ENCODE measurements around the gene NEK5. TPM values are rescaled to one million over a fixed set of nuclear protein-coding genes. Genes with fewer than 3 reads are reported as not detected.

NEK5 gene
- total and polyA plus RNA-seq, 2 of the 8 experiments (the other 6 are each of a cell fraction or from before 2014, with no cell fraction given): 0.12 to 0.35 TPM

DNA sequence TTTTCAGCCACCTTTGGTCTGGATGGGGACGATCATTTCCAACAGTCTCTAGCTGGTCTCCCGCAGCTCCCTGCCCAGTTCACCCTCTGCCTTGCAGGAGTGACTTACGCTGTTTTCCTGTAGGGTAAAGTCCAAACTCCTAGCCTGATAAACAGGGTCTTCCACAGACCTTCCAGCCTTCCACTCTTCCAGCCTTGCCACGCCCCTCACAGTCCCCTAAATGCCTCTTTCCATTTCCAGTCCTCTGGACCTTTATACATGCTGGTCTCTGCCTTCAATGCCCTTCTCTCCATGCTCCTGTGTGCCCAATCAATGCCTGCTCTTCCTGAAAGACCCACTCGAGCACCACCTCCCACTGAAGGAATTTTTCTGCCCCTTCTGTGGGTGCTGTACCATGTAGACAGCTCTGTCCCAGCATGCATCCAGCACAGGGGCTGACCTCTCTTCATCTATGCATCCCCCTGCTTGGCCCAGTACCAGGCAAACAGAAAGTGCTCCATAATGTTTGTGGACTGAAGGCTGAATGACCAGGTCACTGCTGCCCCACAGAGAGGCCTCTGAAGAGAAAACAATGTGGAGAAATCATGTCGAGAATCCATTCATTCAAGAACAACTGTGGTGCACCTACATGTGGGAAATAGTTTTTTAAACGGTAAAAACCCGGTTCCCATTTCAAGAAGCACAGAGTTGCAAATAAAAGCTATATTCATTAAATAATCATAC, 122.2 kb downstream of the NEK5 start:
- no peak overlapping the region for H3K23ac ChIP-seq (ENCODE audit: insufficient read length)
- H3K27me3 ChIP-seq (replicated peaks in 1 of 4; ENCODE audit: control insufficient read depth in 3 of 4, extremely low read depth in 1 of 4, insufficient read depth in 3 of 4, low read length in 3 of 4): peaks cover 2 to 21% (median 13%) of the 10 kb centered on the region in 4 experiments
- peaks cover 4% of the 10 kb centered on the region for H3K79me1 ChIP-seq (ENCODE audit: low read depth, low read length)
- H3K14ac ChIP-seq (ENCODE audit: insufficient read length): no peak overlapping the region
- no peaks in the 10 kb centered on the region for H3K36me3 ChIP-seq (ENCODE audit: control insufficient read depth in 2 of 4, insufficient read depth in 4 of 4, low read length in 3 of 4)
- H2AFZ ChIP-seq (ENCODE audit: low read length): no peak overlapping the region
- H2BK15ac ChIP-seq (ENCODE audit: low read length): no peak overlapping the region
- H3K56ac ChIP-seq (replicated peaks; ENCODE audit: insufficient read length, low read depth, low read length): no peak overlapping the region
- no peak overlapping the region for H3K4me3 ChIP-seq (ENCODE audit: extremely low read depth in 1 of 4, insufficient read depth in 2 of 4, low read depth in 3 of 4, low read length in 4 of 4)
- H3K4ac ChIP-seq (replicated peaks; ENCODE audit: insufficient read length, low read depth, low read length): no peak overlapping the region
- FAIRE-seq: no peak
- POLR2A ChIA-PET (ENCODE audit: partially characterized antibody): no interaction called here
- H4K91ac ChIP-seq (replicated peaks; ENCODE audit: insufficient read length, low read length): no peak overlapping the region
- H3K9me3 ChIP-seq (ENCODE audit: insufficient read depth in 2 of 2, low read depth in 1 of 2, low read length in 1 of 2): no peaks in the 10 kb centered on the region
- H3K27ac ChIP-seq (ENCODE audit: low read depth, low read length): no peak overlapping the region
- 83% methylated on average over 8 of the region's 8 CpGs; no CpG with 5 or more reads in 1 of the 2 experiments for WGBS, 2 experiments (ENCODE audit: extremely low coverage in 1 of 2, insufficient coverage in 1 of 2, insufficient read length in 1 of 2, insufficient replicate concordance in 2 of 2, low coverage in 1 of 2, low lambda C conversion rate in 2 of 2, missing lambda C conversion rate in 1 of 2)
- H4K20me1 ChIP-seq (replicated peaks in 1 of 2; ENCODE audit: control insufficient read depth in 1 of 2, insufficient read depth in 2 of 2, low read length in 2 of 2): peaks cover 0 to 9% of the 10 kb centered on the region in 2 experiments
- H4K5ac ChIP-seq (ENCODE audit: insufficient read length, low read depth, low read length): no peak overlapping the region
- peaks cover 8% of the 10 kb centered on the region for H3K23me2 ChIP-seq (ENCODE audit: low read depth, low read length)
- no peak for DNase-seq (ENCODE audit: low read depth in 1 of 2, low spot score in 2 of 2)
- no peak overlapping the region for H2AK5ac ChIP-seq (ENCODE audit: low read depth, low read length)
- no peak overlapping the region for H4K8ac ChIP-seq (ENCODE audit: extremely low read depth, insufficient read depth, low read length)
- CTCF ChIA-PET (ENCODE audit: partially characterized antibody): interaction anchor here (1.5 kb wide), 1 partner anchor 71 kb away, joined by 3 read pairs; no protein-coding TSS in a partner anchor
- TF ChIP-seq FOSL1 (IDR thresholded peaks at IDR 0.05; ENCODE audit: insufficient read depth, low read depth, low read length): no peak
- 0 out of 4 replicates have a peak, but pooled peaks cover 0 to 2% of the 10 kb centered on the region in 2 experiments for H3K79me2 ChIP-seq (ENCODE audit: control insufficient read depth in 1 of 2, insufficient read depth in 2 of 2, low read length in 2 of 2)
- H2BK120ac ChIP-seq (replicated peaks; ENCODE audit: low read depth, low read length): no peak overlapping the region
- no peak overlapping the region for H2BK12ac ChIP-seq (ENCODE audit: low read depth, low read length)
- H2BK20ac ChIP-seq (ENCODE audit: low read length): no peak overlapping the region
- H3K4me1 ChIP-seq (replicated peaks in 1 of 4; ENCODE audit: control insufficient read depth in 3 of 4, insufficient read depth in 4 of 4, low read length in 3 of 4): peaks cover 0 to 4% (median 0%) of the 10 kb centered on the region in 4 experiments; a peak in 2 of 7 replicates
- no peak overlapping the region for H3K4me2 ChIP-seq (ENCODE audit: insufficient read depth in 1 of 2, low read depth in 2 of 2, low read length in 2 of 2)
- H3K9ac ChIP-seq (replicated peaks in 1 of 4; ENCODE audit: extremely low read depth in 1 of 4, low read depth in 3 of 4, low read length in 3 of 4): no peak overlapping the region
- no peak overlapping the region for H3K18ac ChIP-seq (ENCODE audit: extremely low read depth, low read length)
- no peak overlapping the region for H2BK5ac ChIP-seq (ENCODE audit: low read depth, low read length)

All from H1 (cell line).